GM10847 (cell line): ENCODE data around the gene SPAG7.

ENCODE experiments used
- POLR2A ChIP-seq: IDR thresholded peaks from 2 replicates; pipeline ENCODE4 v1.6.1; 2011; ENCODE audit not compliant: insufficient read length; ENCODE audit errors: extremely low read depth

The SPAG7 gene

DNA sequence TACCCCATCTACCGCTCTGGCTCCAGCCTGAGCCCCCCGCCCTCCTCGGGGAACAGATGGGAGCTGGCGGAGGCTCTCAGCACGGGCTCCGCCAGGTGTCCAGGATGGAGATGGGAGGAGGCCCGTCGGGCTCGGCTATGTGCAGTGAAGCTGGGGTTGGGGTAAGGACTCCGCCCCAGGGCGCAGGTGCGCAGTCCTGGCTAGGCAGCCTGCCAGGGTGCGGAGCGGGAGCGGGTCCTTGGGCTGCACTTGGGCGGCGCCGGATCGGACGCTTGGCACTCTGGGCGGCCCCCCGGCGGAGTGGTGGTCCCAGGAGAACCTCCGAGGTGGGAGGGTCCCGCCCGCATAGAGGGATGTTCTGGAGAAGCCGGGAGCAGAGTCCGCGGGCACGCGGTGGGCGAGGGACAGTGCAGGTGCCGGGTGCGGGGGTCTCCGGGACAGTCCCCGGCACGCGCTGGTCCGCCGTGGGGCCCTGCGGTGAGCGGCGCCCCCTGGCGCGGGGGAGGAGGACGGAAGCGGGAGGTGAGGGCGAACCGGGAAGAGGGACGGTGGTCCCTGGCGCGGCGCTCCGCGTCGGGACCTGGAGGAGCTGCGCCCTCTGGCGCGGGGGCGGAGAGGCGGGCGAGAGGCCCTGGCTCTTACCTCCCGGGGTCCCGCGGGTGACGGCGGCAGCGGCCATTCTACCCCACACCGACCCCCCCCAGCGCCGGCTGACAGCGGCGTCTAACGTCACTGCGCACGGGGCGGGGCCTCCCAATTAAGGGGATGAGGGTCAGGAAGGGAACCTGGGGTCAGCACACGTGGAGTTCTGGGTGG is 19.5 kb upstream of the SPAG7 start, which contains the start of gene CAMTA2:
CAMTA2 (minus strand) TSS at position 725 of the 816 bp plus-strand sequence. CDS start 1,453 bp downstream, outside the sequence.
- peak; percentile 63 for TF ChIP-seq POLR2A

DNA sequence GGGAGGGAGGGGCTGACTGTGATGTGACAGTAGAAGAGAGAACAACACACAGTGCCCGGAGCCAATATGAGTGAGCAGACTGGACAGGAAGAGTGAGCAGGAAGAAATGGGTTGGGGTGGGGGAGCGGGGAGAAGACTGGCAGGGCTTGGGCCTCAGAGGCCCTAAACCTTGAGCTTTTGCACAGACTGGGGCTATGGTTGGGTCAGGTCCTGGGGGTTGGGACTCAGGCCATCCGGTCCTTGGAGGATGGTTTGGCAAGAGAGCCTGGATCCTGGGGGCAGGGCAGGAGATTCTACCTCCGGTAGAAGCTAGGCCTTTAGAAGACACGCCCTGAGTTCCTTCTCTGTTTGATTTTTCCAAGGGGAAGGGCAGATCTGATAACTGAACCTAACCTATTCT is 18.8 kb upstream of the SPAG7 start:
- no peak for TF ChIP-seq POLR2A

GRCh38 chr17:4982305-4982704 is 14.7 kb upstream of the SPAG7 start:
- no peak for TF ChIP-seq POLR2A

DNA sequence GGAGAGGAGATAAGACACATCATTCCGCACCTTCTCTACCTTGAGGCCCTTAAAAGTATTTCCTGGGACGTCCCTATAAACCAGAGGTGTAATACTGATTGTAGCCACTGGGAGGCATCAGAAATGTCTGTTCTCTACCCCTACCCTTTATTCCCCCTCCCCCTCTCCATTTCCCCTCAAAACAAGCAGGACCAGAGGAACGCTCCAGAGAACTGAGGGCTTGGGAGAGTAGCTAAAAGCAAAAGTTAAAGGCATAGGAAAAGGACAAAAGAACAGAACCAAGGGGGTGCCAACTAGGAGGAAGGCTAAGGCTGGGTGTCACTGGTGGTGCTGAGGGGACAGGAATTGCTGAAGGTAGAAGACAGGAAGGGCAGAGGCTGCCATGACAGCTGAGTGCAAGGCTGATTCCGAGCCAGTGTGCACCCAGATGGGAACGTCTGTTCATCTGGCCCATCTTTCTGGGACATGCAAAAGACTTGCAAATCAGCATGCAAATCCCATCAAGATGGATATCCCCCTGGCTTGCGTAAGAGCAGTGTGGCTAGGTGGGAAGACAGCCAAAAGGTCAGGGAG is 13.1 kb upstream of the SPAG7 start:
- no peak for TF ChIP-seq POLR2A

GRCh38 chr17:4978726-4979125 is 11.1 kb upstream of the SPAG7 start:
- no peak for TF ChIP-seq POLR2A

DNA sequence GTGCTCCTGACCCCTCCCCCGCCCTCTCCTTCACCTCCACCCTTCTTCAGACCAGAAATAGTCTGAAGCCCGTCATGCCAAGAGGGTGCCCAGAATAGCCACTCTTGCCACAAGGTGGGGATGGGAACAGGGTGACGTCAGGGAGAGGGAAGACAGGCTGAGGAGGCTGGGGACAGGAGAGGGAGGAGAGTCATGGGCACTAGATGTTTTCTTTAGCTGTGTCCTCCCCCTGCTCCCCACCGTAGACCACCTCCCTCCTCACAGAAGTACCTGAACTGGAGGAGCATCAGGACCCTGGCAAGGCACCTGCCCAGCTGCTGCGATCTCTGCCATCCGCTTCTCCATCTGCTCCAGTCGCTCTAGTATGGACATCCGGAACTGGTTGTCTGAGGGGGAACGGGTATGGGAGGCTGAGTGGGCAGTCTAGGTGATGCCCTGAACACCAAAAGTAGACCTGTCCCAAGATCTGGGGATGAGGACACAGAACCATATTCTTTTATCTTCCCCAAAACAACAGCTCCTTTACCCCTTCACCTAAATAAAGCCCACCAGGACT is 6.6 kb upstream of the SPAG7 start:
- no peak for TF ChIP-seq POLR2A

- no peak for TF ChIP-seq POLR2A
Measured at GRCh38 chr17:4973256-4974114, 5.9 kb upstream of the SPAG7 start.

DNA sequence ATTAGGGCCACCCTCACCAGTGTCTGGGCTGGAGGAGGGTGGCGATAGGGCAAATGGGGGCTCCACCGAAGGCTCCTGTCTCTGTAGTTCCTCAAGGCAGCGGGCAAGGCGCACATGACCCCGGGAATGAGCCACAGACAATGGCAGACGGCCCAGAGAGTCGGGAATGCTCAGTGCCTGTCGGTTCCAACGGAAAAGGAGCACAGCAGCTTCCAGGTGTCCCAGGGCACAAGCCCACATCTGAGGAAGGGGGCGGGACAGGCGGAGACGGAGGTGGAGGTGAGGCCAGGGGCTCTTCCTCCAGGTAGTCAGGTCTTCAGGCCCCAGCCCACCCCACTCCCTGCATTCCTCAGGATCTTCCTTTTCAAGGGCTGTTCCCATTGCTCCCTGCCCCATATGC is 5.1 kb upstream of the SPAG7 start:
- no peak for TF ChIP-seq POLR2A

DNA sequence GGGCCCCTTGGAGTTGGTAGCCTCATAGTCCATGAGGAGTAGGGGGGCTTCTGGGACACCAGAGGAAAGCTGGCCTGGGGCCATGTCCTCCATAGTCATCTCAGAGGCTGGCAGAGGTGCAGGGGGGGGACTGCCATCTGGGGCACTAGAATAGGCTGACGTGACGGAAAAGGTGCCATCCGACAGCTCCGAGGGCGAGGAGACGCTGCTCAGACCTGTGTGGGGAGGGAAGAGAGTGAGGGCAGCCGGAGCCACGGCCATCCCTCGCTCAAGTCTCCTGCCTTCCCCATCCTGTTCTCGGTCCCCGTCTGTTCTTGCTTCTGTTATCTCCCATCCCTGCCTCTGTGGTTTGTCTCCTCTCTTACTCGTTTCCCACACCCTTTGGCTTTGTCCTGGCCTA is 4.7 kb upstream of the SPAG7 start:
- TF ChIP-seq POLR2A = no peak

GRCh38 chr17:4971826-4972225 is 4.2 kb upstream of the SPAG7 start:
- TF ChIP-seq POLR2A = no peak

DNA sequence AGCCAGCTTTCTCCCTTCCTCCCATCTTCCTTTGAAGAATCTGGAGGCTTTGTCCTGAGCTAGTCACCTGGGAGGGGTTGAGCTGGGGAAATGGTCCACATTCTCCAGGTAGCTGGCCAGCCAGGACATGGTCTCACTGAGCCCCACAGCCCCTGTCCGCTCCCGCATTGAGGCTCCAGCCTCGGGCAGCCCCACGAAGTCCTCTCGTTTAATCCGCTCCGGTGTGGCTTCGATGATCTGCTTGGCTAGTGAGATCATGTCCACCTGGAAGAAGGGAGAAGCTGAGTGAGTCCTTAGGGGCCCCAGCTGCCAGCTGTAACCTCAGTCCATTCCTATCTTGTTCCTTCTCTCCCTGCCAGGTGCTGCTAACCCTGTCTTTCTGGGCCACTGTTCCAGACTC is 2.7 kb upstream of the SPAG7 start:
- TF ChIP-seq POLR2A = no peak

- no peak for TF ChIP-seq POLR2A
Measured at GRCh38 chr17:4969551-4970173, 2.0 kb upstream of the SPAG7 start.

GRCh38 chr17:4969047-4969550 is 1.5 kb upstream of the SPAG7 start:
- no peak for TF ChIP-seq POLR2A

GRCh38 chr17:4968486-4969046 is 949 bp upstream of the SPAG7 start:
- TF ChIP-seq POLR2A = no peak
